Hepatocyte (in vitro differentiated cells): ENCODE data around the gene OR2J1.

Experiments used
- EZH2 ChIP-seq: fragments of 200-600 bp; sonication (generic); IDR thresholded peaks from 2 replicates; pipeline ENCODE4 v1.6.1; 2016; ENCODE audit warnings: antibody characterized with exemption, mild to moderate bottlenecking, borderline replicate concordance
- TF ChIP-seq, protein P1 (sequence below): fragments of 200-600 bp; sonication (generic); IDR thresholded peaks from 2 replicates; pipeline ENCODE4 v1.5.1; 2016; ENCODE audit warnings: antibody characterized with exemption, mild to moderate bottlenecking; ENCODE audit not compliant: poor library complexity

DNA sequence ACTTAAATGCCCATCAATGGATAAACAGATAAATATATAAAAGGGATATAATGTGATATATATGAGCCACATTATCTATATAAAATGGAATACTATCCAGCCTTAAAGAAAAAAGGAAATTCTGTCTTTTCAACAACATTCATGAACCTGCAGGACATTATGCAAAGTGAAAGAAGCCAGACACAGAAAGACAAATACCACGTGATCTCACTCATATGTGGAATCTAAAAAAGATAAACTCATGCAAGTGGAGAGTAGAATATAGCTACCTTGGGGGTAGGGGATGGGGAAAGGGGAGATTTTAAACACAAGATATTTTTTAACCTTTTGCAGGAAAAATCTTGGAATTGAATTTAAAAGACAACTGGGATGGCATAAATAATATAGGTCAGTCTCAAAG, 1.5 kb upstream of the OR2J1 start:
- TF ChIP-seq EZH2: no peak
- TF ChIP-seq, protein P1, sequence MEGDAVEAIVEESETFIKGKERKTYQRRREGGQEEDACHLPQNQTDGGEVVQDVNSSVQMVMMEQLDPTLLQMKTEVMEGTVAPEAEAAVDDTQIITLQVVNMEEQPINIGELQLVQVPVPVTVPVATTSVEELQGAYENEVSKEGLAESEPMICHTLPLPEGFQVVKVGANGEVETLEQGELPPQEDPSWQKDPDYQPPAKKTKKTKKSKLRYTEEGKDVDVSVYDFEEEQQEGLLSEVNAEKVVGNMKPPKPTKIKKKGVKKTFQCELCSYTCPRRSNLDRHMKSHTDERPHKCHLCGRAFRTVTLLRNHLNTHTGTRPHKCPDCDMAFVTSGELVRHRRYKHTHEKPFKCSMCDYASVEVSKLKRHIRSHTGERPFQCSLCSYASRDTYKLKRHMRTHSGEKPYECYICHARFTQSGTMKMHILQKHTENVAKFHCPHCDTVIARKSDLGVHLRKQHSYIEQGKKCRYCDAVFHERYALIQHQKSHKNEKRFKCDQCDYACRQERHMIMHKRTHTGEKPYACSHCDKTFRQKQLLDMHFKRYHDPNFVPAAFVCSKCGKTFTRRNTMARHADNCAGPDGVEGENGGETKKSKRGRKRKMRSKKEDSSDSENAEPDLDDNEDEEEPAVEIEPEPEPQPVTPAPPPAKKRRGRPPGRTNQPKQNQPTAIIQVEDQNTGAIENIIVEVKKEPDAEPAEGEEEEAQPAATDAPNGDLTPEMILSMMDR: no peak
